GM15510 (cell line): ENCODE results near the gene KCNC3.

Source experiments
- POLR2A ChIP-seq: IDR thresholded peaks from 3 replicates; pipeline ENCODE4 v1.6.1; 2011; ENCODE audit warnings: borderline replicate concordance; ENCODE audit not compliant: insufficient read length; ENCODE audit errors: extremely low read depth

The KCNC3 gene

GRCh38 chr19:50329146-50329925, at the start of gene KCNC3:
TSS of gene KCNC3 (minus strand) at chr19:50329377. CDS start at chr19:50329082, 295 bp downstream.
- TF ChIP-seq POLR2A, result peak; percentile 77

- TF ChIP-seq POLR2A, result no peak
These were observed 49.7 kb upstream of the KCNC3 start for GRCh38 chr19:50378863-50379236.

GRCh38 chr19:50378169-50378862, 49.1 kb upstream of the KCNC3 start:
- TF ChIP-seq POLR2A, result no peak

- no peak for TF ChIP-seq POLR2A
These were observed 48.3 kb upstream of the KCNC3 start for GRCh38 chr19:50377517-50377916.

GRCh38 chr19:50377051-50377461, 47.9 kb upstream of the KCNC3 start:
- no peak for TF ChIP-seq POLR2A

GRCh38 chr19:50376166-50377050, 47.2 kb upstream of the KCNC3 start, which contains the start of gene NR1H2:
TSS of gene NR1H2 (plus strand) at chr19:50376457. CDS start at chr19:50377606, 1,149 bp downstream.
- peak; percentile 63 for TF ChIP-seq POLR2A

- no peak for TF ChIP-seq POLR2A
These were observed 42.8 kb upstream of the KCNC3 start for GRCh38 chr19:50371914-50372475.

- peak; percentile 62 for TF ChIP-seq POLR2A
These were observed 39.7 kb upstream of the KCNC3 start for GRCh38 chr19:50368649-50369570.

- TF ChIP-seq POLR2A, result no peak
These were observed 36.5 kb upstream of the KCNC3 start, which contains the start of gene NAPSA for GRCh38 chr19:50365434-50366306. TSS of gene NAPSA (minus strand) at chr19:50365639. CDS start at chr19:50365621, 18 bp downstream.

- no peak for TF ChIP-seq POLR2A
These were observed 33.7 kb upstream of the KCNC3 start for GRCh38 chr19:50362656-50363424.

GRCh38 chr19:50362030-50362412, 32.8 kb upstream of the KCNC3 start:
- no peak for TF ChIP-seq POLR2A
